HepG2 (cell line): Measurements from ENCODE around the gene PRICKLE2. TPM values are rescaled to one million over a fixed set of nuclear protein-coding genes. Genes with fewer than 3 reads are reported as not detected.

ENCODE experiments used
- ELF1 ChIP-seq: sonication (generic); formaldehyde crosslinking; IDR thresholded peaks from 2 replicates; pipeline ENCODE4 v1.4.0; 2020; ENCODE audit warnings: missing genetic modification reagents
- GATA4 ChIP-seq: sonication (generic); IDR thresholded peaks from 2 replicates; pipeline ENCODE4 v1.6.1; 2016; ENCODE audit warnings: antibody characterized with exemption, low read depth, borderline replicate concordance
- ZNF75D ChIP-seq: sonication (generic); formaldehyde crosslinking; IDR thresholded peaks from 2 replicates; pipeline ENCODE4 v1.8.1; 2023; ENCODE audit warnings: missing genetic modification reagents, mild to moderate bottlenecking, borderline replicate concordance
- polyA plus RNA-seq, 8 experiments: library from polyadenylated mRNA; depleted of rRNA in 3 of 8; stranded (reverse) in 7 of 8; unstranded in 1 of 8; fragments of >200 nt; fragmentation: Illumina TruSeq in 4 of 8; extraction: Trizol in 4 of 8; gene quantifications; 2 replicates each; pipeline versions ENCODE4 v1.2.1 to v1.2.3, GENCODE V29; 2011 to 2016; ENCODE audit warnings: low read depth in 4 of 8, missing spikeins in 1 of 8, mixed read lengths in 1 of 8; ENCODE audit not compliant: insufficient read depth in 1 of 8
- total RNA-seq, 5 experiments: library from RNA; depleted of rRNA; stranded (reverse); fragments of >200 nt; fragmentation: Illumina TruSeq; extraction: Trizol; gene quantifications; 2 replicates each; pipeline ENCODE4 v1.2.3, GENCODE V29; 2016; ENCODE audit warnings: low read depth in 1 of 5
- TF ChIP-seq, protein P1 (sequence below), 2 experiments: sonication (generic) in 1 of 2; formaldehyde crosslinking in 1 of 2; IDR thresholded peaks; 2 replicates each; pipeline versions ENCODE4 v1.4.0 to v1.6.1; 2016 to 2020; ENCODE audit warnings: borderline replicate concordance in 1 of 2, low read depth in 1 of 2, mild to moderate bottlenecking in 1 of 2, missing genetic modification reagents in 1 of 2
- TF ChIP-seq, protein P2 (sequence below): sonication (generic); formaldehyde crosslinking; IDR thresholded peaks from 2 replicates; pipeline ENCODE4 v1.5.1; 2020; ENCODE audit warnings: missing genetic modification reagents, mild to moderate bottlenecking, borderline replicate concordance

PRICKLE2 gene
- total and polyA plus RNA-seq, 2 of the 13 experiments (the other 11 are each of a cell fraction or from before 2014, with no cell fraction given), result 0.01 to 0.07 TPM

DNA sequence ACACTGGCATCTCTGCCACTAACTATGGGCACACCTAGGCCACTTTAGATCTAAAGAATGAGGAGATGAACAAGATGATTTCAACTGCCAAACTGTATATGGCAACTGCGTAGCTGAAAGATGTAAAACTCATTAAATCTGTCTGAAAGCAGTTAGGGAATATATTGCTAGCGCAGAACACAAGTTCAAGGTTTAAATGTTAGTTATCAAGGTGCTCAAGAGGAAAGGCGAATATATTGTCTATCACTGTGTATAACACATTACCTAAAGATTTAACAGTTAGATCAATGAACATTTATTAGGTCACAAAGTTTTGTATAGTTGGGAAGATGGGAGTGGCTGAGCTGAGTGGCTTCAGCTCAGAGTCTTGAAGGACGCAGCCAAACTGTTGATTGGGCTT lies 168.0 kb downstream of the PRICKLE2 start (continued):
- TF ChIP-seq, protein P1, sequence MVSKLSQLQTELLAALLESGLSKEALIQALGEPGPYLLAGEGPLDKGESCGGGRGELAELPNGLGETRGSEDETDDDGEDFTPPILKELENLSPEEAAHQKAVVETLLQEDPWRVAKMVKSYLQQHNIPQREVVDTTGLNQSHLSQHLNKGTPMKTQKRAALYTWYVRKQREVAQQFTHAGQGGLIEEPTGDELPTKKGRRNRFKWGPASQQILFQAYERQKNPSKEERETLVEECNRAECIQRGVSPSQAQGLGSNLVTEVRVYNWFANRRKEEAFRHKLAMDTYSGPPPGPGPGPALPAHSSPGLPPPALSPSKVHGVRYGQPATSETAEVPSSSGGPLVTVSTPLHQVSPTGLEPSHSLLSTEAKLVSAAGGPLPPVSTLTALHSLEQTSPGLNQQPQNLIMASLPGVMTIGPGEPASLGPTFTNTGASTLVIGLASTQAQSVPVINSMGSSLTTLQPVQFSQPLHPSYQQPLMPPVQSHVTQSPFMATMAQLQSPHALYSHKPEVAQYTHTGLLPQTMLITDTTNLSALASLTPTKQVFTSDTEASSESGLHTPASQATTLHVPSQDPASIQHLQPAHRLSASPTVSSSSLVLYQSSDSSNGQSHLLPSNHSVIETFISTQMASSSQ (IDR thresholded peaks at IDR 0.05; ENCODE audit: low read depth), result no peak
- TF ChIP-seq, protein P1 (CRISPR knock-in tag; IDR thresholded peaks at IDR 0.05; ENCODE audit: borderline replicate concordance), result no peak
- TF ChIP-seq, protein P2, sequence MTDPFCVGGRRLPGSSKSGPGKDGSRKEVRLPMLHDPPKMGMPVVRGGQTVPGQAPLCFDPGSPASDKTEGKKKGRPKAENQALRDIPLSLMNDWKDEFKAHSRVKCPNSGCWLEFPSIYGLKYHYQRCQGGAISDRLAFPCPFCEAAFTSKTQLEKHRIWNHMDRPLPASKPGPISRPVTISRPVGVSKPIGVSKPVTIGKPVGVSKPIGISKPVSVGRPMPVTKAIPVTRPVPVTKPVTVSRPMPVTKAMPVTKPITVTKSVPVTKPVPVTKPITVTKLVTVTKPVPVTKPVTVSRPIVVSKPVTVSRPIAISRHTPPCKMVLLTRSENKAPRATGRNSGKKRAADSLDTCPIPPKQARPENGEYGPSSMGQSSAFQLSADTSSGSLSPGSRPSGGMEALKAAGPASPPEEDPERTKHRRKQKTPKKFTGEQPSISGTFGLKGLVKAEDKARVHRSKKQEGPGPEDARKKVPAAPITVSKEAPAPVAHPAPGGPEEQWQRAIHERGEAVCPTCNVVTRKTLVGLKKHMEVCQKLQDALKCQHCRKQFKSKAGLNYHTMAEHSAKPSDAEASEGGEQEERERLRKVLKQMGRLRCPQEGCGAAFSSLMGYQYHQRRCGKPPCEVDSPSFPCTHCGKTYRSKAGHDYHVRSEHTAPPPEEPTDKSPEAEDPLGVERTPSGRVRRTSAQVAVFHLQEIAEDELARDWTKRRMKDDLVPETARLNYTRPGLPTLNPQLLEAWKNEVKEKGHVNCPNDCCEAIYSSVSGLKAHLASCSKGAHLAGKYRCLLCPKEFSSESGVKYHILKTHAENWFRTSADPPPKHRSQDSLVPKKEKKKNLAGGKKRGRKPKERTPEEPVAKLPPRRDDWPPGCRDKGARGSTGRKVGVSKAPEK, result no peak
- TF ChIP-seq ZNF75D (CRISPR knock-in tag) (no peak), ELF1 (CRISPR knock-in tag) (no peak), GATA4 (no peak)
